Measurements from ENCODE around the gene NADSYN1.

- TF ChIP-seq CTCF (IDR thresholded peaks at IDR 0.05): no peak
- no peak for TF ChIP-seq POLR2AphosphoS5 (IDR thresholded peaks at IDR 0.05; ENCODE audit: insufficient read depth in 1 of 2, low read depth in 1 of 2)
- no peak for TF ChIP-seq POLR2A (IDR thresholded peaks at IDR 0.05)
These were observed 23.0 kb downstream of the NADSYN1 start for GRCh38 chr11:71476031-71476430.
